ENCODE data around the gene STARD8.

- no peak for TF ChIP-seq EZH2 (IDR thresholded peaks at IDR 0.05; ENCODE audit: borderline replicate concordance, low read depth, low read length, poor library complexity, severe bottlenecking)
- no peak for TF ChIP-seq CTCF (conservative IDR thresholded peaks at IDR 0.05; ENCODE audit: low read depth, low read length)
Measured at GRCh38 chrX:68748030-68748429, 100.6 kb downstream of the STARD8 start.
